ENCODE measurements around the gene XYLT1.
"Not testable (repeated sequence)": the region's sequence is repeated elsewhere in the genome, so short reads cannot be mapped to it uniquely, and the experiment has no call there.

The XYLT1 gene

DNA sequence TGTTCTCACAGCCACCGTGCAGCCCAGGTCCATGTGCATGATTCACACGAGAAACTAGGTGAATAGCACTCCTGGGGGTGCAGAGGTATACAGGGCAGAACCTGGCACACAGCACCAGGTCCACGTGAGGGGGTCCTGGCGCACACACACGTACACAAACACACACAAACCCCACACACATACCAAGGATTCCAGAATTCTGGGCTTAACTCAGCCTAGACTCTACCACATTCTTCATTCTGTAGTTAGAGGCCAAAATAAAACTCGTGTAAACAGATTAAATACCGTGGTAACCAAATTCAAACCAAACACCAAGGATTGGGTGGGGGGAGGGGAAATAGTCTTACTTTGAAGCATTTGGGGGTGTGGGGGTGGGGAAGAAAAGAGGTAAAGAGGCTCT is 58.5 kb downstream of the XYLT1 start:
- Mint-ChIP-seq H3K4me1 (peaks cover 56% of the 10 kb centered on the region), H3K36me3 (no peaks in the 10 kb centered on the region), H3K9me3 (no peaks in the 10 kb centered on the region), H3K27ac (no peak overlapping the region), H3K4me3 (no peak overlapping the region)
- DNase-seq (ENCODE audit: low spot score in 2 of 2) (no peak), ATAC-seq (no peak)

DNA sequence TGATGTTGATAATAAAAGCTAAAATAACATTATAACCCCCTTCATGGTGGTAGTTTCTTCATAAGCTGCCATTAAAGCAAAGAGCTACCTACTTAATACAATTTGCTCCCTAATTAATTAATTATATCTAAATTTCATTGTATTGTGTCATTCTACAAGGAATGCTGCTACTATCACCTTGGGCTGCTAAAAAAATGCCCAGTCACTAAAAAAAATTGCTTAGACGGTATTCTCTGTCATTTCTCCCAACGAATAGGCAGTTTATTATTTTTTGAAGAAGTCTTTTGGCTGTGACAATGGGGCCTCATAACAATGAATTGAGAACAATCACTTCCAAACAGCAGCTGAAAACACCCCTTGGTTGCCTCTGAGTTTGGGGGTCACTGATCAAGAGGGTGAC is 59.5 kb downstream of the XYLT1 start:
- no peaks in the 10 kb centered on the region for H3K9me3 Mint-ChIP-seq
- H3K36me3 Mint-ChIP-seq: no peaks in the 10 kb centered on the region
- DNase-seq (ENCODE audit: low spot score in 2 of 2) (no peak), ATAC-seq (no peak)
- H3K4me3 Mint-ChIP-seq: no peak overlapping the region
- H3K4me1 Mint-ChIP-seq: peaks cover 46% of the 10 kb centered on the region
- H3K27ac Mint-ChIP-seq: no peak overlapping the region

DNA sequence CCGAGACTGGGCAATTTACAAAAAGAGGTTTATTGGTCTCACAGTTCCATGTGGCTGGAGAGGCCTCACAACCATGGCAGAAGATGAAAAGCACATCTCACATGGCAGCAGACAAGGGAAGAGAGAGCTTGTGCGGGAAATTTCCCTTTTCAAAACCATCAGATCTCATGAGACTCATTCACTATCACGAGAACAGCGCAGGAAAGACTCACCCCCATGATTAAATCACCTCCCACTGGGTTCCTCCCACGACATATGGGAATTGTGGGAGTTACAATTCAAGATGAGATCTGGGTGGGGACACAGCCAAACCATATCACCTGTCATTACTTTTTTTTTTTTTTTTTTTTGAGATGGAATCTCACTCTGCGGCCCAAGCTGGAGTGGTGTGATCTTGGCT is 60.4 kb downstream of the XYLT1 start:
- H3K4me3 Mint-ChIP-seq; H3K9me3 Mint-ChIP-seq; H3K27ac Mint-ChIP-seq; DNase-seq (ENCODE audit: low spot score in 2 of 2); ATAC-seq; H3K36me3 Mint-ChIP-seq: not testable (repeated sequence)
- peaks cover 37% of the 10 kb centered on the region for H3K4me1 Mint-ChIP-seq

DNA sequence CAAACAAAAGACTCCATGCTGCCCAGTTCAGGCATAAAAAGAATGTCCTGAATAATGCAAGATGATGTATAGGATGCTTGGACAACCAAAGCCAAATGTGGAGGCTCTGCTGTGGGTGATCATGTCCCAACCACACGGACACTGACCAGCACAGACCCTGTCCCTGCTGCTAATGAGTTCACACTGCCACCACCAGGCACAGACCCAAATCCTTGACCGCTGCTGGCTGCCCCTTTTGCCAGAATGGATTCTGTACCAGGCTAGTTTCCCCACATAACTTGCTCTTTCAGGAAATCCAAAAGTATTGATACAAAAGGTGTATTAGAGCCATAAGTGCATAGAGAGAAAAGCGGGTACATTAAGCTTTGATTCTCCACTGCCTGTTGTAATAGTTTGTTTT is 60.9 kb downstream of the XYLT1 start:
- Mint-ChIP-seq H3K36me3 (no peaks in the 10 kb centered on the region), H3K4me3 (no peak overlapping the region)

DNA sequence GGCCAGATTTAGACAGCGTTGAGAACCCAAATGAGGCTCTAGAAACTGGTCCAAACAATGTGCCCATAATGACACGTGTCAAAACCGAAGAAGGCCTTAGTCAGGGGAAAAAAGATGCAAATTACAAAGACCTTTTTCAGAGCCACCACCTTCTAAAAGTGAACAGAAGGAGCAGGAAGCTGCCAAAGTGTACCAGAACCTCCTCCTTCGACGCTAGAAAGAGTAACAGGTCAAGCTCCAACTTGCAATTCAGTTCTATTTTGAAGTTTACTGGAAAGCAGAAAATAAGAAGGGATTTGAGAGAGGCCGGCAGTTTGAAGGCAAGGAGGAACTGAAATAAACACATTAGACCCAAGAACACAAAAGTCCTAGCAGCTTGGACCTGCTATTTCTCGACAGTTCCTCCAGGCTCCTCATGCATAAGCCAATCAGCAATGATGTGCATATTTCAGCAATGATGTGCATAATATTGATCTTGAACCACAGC is 61.8 kb downstream of the XYLT1 start:
- DNase-seq (ENCODE audit: low spot score in 2 of 2) (no peak), ATAC-seq (no peak)
- Mint-ChIP-seq H3K9me3 (no peaks in the 10 kb centered on the region), H3K4me1 (peaks cover 30% of the 10 kb centered on the region), H3K4me3 (no peak overlapping the region), H3K27ac (no peak overlapping the region), H3K36me3 (no peaks in the 10 kb centered on the region)

More for the DNA sequence above, 60.9 kb downstream of the XYLT1 start:
- DNase-seq (ENCODE audit: low spot score in 2 of 2) (no peak), ATAC-seq (no peak)
- no peaks in the 10 kb centered on the region for H3K9me3 Mint-ChIP-seq
- H3K4me1 Mint-ChIP-seq: peaks cover 37% of the 10 kb centered on the region
- H3K27ac Mint-ChIP-seq: no peak overlapping the region

DNA sequence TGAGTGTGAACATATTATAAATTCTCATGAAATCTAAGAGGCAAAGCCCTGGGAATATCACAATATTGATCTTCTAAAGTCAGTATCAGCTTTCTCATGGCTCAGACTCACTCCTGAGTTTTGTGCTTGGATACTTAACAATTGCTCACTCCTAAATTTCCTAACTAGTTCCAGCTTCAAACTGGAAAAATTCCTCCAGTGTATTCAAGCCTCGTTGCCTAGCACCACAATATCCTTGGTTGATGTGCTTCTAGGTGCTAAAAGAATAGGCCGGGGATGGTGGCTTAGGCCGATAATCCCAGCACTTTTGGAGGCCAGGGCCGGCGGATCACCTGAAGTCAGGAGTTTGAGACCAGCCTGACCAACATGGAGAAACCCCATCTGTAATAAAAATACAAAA is 62.5 kb downstream of the XYLT1 start:
- no peaks in the 10 kb centered on the region for H3K9me3 Mint-ChIP-seq
- ATAC-seq (no peak), DNase-seq (ENCODE audit: low spot score in 2 of 2) (no peak)

DNA sequence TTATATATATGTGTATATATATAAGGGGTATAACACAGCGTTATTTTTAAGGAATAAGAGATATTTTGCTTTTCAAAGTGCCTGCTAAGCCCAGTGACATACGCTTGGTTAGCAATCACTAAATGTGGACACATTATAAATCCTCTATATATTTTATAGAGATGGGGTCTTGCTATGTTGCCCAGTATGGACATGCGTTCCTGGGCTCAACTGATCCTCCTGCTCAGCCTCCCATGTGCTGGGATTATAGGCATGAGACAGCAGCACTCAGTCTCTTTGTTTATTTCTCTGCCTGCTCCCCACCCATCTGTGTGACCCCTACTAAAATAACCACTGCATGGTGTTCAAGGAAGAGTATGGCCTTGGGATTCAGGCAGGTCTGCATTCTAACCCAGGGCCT is 63.4 kb downstream of the XYLT1 start:
- Mint-ChIP-seq H3K36me3 (no peaks in the 10 kb centered on the region), H3K27ac (no peak overlapping the region), H3K9me3 (no peaks in the 10 kb centered on the region), H3K4me3 (no peak overlapping the region), H3K4me1 (peaks cover 25% of the 10 kb centered on the region)
- ATAC-seq (no peak), DNase-seq (ENCODE audit: low spot score in 2 of 2) (no peak)

More for the DNA sequence above, 62.5 kb downstream of the XYLT1 start:
- Mint-ChIP-seq H3K27ac (no peak overlapping the region), H3K36me3 (no peaks in the 10 kb centered on the region), H3K4me3 (no peak overlapping the region), H3K4me1 (peaks cover 30% of the 10 kb centered on the region)

DNA sequence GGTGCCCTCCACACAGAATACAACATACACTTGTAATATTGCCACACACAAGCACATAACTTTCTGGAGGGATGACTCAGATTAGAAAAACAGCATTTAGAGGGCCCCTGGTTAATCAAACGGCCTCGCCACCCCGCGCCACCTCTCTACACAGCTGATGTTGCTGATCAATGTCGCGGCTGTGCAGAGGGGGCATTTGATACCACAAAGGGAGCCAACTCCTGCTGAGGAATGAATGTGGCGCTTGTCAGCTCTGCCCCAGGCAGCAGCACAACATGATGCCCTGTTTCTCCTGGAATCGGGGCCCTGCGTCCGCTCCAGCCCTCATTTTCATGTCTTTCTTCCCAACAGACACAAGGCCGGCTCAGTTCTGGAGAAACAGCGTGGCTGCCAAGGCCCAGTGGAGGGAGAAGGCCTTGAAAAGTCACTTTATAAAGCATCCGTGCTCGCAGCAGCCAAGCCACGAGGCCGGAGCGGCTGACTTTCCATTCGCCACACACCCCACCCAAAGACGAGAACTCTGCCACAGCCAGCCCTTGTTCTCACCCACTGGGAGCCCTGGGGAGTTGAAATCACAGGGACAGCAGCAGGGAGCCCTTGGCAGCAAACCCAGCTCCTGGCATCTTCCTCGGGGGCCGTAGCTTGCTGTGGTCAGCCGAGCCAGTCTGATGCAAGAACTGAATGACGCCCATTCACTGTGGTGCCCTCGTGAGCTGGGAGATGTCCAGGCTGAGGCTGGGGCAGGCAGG is 65.6 kb downstream of the XYLT1 start:
- Mint-ChIP-seq H3K4me3 (no peak overlapping the region), H3K4me1 (peaks cover 31% of the 10 kb centered on the region), H3K36me3 (no peaks in the 10 kb centered on the region), H3K9me3 (no peaks in the 10 kb centered on the region), H3K27ac (no peak overlapping the region)
- ATAC-seq: no peak
- no peak for DNase-seq (ENCODE audit: low spot score in 2 of 2)

DNA sequence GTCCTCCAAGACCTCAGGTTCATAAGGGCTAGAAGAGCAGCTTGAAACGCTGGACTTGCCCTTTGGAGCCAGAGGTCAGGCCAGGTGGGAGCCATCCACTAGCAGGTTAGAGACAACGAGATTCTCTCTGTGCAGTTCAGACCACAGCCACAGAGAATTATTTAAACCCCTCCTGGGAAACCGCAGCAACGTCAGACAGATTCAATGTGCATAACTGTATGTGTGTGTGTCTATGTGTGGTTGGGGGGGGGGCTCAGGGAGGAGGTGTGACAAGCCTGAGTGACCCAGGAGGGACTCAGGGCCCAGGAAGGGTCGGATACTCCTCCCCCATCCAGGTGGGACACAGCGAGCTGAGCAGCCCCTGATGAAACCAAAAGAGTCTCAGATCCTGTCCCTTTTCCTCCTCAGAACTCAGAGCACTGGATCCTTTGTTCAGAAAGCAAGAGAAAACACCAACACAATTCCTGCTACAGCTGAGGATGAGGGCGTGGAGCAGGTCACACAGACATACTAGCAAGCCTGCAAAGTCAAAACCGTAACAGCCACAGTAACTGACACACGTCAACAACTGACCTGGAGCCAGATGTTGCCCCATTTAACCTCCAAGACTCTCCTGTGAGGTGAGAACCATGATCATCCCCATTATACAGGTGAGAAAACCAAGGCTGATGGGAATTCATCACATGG is 66.8 kb downstream of the XYLT1 start:
- Mint-ChIP-seq H3K27ac (peak overlapping the region; percentile 11), H3K9me3 (no peaks in the 10 kb centered on the region), H3K4me1 (peaks cover 26% of the 10 kb centered on the region), H3K36me3 (no peaks in the 10 kb centered on the region), H3K4me3 (no peak overlapping the region)
- peak; percentile 34 for ATAC-seq
- DNase-seq (ENCODE audit: low spot score in 2 of 2): no peak

DNA sequence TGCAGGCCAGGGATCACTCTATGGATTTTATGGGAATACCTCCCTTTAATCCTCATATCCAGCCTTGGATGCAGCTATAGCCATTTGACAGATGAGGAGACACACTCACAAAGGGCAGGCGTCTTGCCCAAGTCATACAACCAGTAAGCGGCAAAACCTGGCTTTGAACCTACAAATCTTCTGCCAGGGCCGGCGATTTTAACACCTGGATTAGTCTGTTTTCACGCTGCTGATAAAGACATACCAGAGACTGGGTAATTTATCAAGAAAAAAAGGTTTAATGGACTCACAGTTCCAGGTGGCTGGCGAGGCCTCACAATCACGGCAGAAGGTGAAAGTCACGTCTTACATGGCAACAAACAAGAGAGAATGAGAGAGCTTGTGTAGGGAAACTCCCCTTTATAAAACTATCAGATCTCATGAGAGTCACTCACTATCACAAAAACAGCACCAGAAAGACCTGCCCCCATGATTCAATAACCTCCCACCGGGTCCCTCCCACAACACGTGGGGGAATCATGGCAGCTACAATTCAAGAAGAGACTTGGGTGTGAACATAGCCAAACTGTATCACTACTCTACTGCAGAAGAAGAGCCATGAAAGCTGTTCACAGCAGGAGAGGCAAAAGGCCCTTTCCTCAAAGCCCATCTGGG is 67.5 kb downstream of the XYLT1 start:
- Mint-ChIP-seq H3K27ac (peak overlapping the region; percentile 11), H3K4me1 (peaks cover 25% of the 10 kb centered on the region), H3K36me3 (no peaks in the 10 kb centered on the region), H3K9me3 (no peaks in the 10 kb centered on the region), H3K4me3 (no peak overlapping the region)
- DNase-seq (ENCODE audit: low spot score in 2 of 2): no peak
- no peak for ATAC-seq

DNA sequence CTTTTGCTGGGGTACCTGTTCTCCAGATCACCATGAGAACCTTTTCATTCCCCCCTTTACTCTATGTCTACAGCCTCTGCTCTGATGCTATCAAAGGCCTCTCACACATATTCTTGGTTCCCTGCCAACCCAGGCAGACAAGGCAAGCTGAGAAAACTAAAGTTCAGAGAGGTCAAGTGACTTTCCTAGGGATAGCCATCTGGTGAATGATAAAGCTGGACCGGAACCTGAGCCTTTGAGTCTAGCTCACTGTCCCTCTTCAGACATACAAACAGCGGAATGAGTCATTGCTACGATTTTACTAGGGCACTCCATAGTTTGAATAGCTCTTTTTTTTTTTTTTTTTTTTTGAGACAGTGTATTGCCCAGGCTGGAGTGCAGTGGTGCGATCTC is 73.3 kb downstream of the XYLT1 start:
- Mint-ChIP-seq H3K9me3 (no peaks in the 10 kb centered on the region), H3K27ac (peak overlapping the region; percentile 76), H3K4me3 (peak overlapping the region; percentile 19), H3K36me3 (no peaks in the 10 kb centered on the region), H3K4me1 (peaks cover 47% of the 10 kb centered on the region)
- DNase-seq (ENCODE audit: low spot score in 2 of 2): no peak
- ATAC-seq: peak; percentile 79

DNA sequence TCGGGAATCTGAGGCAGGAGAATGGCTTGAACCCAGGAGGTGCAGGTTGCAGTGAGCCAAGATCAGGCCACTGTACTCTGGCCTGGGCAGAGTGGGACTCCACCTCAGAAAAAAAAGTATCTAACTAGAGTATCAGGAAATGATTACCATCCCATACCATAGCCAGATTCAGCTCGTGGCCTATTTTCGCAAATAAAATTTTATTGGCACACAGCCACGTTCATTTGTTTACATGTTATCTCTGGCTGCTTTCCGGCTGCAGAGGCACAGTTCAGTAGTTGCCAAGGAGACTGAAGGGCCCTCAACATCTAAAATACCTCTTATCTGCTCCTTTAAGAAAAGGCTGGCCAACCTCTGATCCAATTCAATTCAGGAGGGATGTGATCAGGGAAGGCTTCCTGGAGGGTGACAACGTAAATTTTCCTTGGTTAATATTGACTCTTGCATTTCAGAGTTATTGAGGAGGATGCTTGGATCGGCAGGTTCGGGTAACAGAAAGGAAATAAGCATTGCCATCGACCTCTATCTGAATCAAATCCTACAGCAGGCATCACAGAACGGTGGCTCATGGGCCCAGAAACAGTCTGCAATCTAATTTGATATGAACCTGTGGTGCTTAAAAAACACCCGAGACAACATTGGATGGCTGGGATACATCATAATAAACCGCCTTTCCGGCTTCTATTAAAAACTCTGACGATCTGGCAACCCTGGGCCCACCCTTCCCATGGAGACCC is 73.8 kb downstream of the XYLT1 start:
- H3K4me3 Mint-ChIP-seq: peak overlapping the region; percentile 19
- no peak for DNase-seq (ENCODE audit: low spot score in 2 of 2)
- peak overlapping the region; percentile 76 for H3K27ac Mint-ChIP-seq
- no peaks in the 10 kb centered on the region for H3K9me3 Mint-ChIP-seq
- no peaks in the 10 kb centered on the region for H3K36me3 Mint-ChIP-seq
- peak; percentile 49 for ATAC-seq
- H3K4me1 Mint-ChIP-seq: peaks cover 52% of the 10 kb centered on the region

DNA sequence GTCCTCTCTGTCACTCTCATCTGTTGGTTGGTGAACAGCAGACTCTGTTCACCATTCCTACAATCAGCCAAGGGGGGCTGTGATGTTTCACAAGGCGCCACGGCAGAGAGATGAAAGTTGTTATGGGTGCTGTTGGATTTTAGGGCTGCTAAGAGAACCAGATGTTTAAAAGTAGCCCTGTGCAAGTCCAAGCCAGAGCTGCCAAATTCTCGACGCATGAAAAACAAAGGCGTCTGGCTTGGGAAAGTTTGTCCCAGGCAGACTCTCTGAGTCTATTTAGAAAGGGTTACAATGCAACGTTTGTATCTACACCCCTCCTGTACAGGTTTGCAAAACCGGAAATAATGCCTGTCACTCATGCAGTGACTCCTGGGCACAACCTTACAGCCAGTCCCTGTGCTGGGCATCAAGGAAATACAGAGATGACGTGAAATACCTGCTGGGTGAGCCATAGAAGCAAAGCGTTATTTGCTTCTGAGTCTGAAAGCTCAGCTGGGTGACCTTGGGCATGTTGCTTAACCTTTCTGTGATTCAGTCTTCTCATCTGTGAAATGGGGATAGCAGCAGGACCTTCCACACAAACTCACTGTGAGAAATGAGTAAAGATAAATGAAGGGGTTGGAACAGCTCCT is 74.8 kb downstream of the XYLT1 start:
- Mint-ChIP-seq H3K4me3 (no peak overlapping the region), H3K4me1 (peaks cover 60% of the 10 kb centered on the region), H3K36me3 (no peaks in the 10 kb centered on the region), H3K9me3 (no peaks in the 10 kb centered on the region), H3K27ac (peak overlapping the region; percentile 76)
- DNase-seq (ENCODE audit: low spot score in 2 of 2) (no peak), ATAC-seq (no peak)

DNA sequence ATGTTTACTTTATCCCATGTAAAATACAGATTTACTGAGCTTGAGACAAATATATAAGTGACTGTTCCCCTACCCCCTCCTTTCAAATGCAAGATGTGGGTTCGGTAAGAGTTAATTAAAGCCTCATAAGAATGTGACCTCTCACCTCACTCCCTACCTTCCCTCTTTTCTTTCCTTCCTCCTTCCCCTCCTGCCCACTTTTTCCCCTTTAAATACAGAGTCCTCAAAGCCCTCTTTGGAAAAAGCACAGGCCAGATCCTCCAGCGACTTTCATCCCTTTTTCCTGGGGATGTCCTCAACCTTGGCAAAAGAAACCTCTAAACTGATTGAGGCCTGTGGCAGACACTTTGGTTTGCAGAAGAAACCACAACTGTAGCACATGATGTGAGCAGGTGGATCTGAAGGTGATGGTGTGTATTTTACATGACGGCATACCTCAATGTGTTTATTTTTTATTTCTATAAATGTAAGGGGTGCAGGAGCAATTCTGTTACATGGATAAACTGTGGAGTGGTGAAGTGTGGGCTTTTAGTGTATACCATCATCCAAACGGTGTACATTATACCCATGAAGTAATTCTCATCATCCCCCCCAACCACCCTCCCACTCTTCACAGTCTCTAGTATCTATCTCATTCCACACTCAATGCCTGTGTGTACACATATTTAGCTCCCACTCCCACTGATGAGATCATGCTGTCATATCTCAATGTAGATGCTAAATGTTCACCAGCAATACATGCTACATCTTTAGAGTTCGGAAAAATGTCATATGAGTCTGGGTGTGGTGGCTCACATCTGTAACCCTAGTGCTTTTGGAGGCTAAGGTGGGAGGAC is 77.7 kb downstream of the XYLT1 start:
- no peak for DNase-seq (ENCODE audit: low spot score in 2 of 2)
- Mint-ChIP-seq H3K36me3 (no peaks in the 10 kb centered on the region), H3K9me3 (no peaks in the 10 kb centered on the region), H3K4me3 (no peak overlapping the region), H3K27ac (peak overlapping the region; percentile 29), H3K4me1 (peaks cover 56% of the 10 kb centered on the region)
- no peak for ATAC-seq
